GM21723 (cell line): ENCODE data around the gene MTCH1.
A peak's percentile ranks its signal among the peaks of the same experiment; 100 is the strongest.
"Not testable (repeated sequence)": the region's sequence is repeated elsewhere in the genome, so short reads cannot be mapped to it uniquely, and the experiment has no call there.

Experiments
- ATAC-seq: cut with Tn5 transposase; IDR thresholded peaks from one replicate; pipeline ENCODE4 v1.9.1; 2021; ENCODE audit warnings: mild to moderate bottlenecking, moderate library complexity; ENCODE audit not compliant: unreplicated experiment

MTCH1 gene

DNA sequence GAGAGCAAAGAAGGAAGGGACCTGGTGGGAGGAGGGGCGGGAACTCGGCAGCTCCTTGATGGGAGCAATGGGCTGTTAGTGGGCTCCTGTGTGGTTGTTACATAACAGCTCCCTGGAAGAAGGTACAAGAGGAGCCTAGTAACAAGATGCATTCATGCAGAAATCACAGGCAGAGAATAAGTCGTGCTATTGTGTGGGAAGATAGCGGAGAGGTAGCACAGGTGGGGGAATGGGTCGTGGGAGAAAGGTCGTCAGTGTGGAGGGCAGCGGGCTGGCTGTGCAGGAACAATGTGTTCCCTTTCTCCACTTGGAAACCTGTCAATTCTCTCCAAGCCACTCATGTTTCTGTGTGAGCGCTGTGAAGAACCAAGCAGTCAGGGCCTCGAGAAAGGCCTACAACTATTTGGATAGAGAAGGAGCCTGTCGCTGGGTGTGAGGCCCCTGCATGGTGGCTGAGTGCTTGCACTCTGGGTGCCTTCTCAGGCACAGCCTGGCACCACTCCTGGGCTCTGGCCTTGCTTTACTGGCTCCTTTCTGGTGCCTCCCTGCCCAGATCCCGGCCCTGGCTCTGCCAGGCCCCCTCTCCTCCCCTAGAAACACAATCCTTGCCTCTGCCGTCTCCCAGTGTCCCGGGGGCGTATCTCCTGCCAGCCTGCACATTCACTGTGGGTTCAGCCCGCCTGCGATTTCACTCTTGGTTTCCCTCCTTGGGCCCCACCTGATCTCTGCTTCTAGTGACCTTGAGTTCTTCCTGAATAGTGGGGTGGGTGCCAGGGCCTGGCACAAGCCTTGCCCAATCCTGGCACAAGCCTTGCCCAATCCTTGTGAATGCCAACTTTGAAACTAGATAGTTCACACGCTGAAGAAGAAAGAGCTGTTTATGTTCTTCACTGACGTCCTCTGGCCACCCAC, 12.1 kb upstream of the MTCH1 start:
- ATAC-seq, result no peak

- ATAC-seq, result not testable (repeated sequence)
Observed at GRCh38 chr6:36990401-36990800, 4.4 kb upstream of the MTCH1 start.

- ATAC-seq, result no peak
Observed at GRCh38 chr6:36989264-36989663, 3.3 kb upstream of the MTCH1 start.

GRCh38 chr6:36986704-36987047, 680 bp upstream of the MTCH1 start:
- peak; percentile 9 for ATAC-seq

- no peak for ATAC-seq
Observed at GRCh38 chr6:36985417-36985807, 584 bp downstream of the MTCH1 start.

DNA sequence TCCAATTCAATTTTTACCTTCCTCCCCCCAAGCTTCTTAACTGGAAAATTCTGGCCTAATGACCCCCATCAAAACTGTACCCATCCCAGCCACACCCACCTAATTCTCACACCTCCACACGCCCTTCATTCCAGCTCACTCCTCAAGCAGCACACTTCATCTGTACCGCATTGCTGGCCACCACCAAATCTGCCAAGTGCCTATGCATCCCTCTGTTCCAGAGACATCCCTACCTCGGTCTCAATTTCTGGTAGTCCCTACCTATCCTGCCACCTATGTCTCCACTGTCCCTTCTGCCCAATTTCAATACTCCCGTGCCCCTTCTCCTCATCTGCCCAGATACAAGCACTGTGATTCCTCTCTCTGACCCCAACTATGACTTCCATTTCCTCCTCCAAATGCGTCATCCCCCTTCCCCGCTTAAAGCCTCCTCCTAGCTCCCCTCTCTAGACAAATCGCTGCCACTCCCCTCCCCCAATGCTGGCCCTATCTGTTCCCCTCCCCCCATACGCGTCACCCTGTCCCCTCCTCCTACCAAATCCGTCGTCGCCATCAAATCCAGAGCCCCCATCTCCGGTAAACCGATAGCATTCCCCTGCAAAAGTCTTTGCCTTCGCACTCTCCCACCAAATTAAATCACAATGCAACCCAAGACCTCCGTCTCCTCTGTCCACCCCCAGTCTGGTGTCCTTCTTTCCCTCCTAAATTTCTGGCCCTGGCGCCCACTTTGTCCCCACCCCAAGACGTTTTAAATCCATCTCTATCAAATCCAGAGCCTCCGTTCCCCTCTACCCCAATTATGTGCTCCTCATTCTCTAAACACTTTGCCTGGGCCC, 1.2 kb downstream of the MTCH1 start:
- ATAC-seq, result no peak

DNA sequence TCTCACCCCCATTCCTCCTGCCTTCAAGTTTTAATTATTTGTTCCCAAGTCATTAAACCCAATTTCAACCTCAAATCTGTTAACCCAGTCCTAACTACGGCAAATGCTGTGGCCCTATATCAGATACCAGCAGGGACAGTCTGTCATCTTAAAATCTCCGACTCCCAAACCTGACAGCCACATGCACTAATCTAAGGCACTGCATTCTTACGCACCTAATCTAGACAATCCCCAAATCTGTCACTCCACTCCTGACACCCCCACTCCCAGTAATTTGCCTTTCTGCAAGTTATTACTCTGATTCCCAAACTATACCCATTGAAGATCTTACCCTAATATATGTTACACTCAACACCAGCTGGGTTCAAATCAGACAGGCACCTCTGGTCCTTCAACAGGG, 2.5 kb downstream of the MTCH1 start:
- no peak for ATAC-seq

DNA sequence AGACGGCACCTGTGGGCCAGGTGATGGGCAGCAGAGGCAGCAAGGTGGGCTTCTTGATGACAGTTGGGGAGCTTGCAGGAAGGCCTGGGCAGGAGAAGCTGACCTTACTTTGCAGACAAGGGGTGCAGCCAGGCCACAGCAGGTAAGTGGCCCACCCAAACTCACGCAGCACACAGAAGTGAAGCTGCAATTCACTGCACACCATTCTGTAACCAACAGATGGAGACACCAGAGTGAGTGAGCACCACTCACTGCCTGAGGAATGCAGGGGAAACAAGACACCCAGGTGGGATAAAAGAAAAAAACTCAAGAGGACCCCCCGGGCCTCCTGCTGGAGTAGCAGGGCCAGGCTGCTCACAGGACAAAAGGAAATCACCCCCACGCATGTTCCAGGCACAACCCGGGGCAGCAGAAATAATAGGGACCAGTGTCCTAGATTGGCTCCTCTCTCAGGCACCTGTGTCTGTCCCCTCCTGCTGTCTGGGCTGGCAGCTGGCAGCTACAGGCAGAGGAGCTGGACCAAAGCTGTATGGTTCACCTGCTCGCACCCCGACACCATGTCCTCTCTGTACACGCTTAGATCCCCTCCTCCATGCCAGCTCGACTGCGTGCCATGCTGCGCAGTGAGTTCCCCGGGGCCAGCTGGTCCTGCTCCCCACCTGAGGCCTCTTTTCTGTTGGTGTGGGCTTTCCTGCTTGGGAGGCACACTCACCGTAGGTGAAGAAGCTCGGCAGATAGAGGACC, 4.9 kb downstream of the MTCH1 start:
- no peak for ATAC-seq

DNA sequence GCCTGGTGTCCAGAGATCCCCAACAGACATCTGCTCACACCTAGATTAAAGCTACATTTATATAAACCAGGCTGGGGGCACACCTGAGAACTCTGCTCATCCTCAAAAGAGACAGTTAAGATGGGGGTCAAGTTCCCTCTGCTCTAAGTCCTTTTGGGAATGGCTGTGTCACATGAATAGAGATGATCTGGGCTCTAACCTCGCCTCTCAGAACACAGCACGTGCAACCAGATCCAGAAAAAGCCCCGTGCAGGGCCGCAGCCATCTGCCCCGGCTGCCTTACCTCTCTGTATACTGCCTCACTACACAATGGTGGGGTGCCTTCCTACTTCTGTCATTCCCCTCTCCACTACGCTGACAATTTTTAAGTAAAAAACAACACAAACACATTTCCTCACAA, 5.9 kb downstream of the MTCH1 start:
- no peak for ATAC-seq

- ATAC-seq, result no peak
Observed at GRCh38 chr6:36979347-36979742, 6.7 kb downstream of the MTCH1 start.

DNA sequence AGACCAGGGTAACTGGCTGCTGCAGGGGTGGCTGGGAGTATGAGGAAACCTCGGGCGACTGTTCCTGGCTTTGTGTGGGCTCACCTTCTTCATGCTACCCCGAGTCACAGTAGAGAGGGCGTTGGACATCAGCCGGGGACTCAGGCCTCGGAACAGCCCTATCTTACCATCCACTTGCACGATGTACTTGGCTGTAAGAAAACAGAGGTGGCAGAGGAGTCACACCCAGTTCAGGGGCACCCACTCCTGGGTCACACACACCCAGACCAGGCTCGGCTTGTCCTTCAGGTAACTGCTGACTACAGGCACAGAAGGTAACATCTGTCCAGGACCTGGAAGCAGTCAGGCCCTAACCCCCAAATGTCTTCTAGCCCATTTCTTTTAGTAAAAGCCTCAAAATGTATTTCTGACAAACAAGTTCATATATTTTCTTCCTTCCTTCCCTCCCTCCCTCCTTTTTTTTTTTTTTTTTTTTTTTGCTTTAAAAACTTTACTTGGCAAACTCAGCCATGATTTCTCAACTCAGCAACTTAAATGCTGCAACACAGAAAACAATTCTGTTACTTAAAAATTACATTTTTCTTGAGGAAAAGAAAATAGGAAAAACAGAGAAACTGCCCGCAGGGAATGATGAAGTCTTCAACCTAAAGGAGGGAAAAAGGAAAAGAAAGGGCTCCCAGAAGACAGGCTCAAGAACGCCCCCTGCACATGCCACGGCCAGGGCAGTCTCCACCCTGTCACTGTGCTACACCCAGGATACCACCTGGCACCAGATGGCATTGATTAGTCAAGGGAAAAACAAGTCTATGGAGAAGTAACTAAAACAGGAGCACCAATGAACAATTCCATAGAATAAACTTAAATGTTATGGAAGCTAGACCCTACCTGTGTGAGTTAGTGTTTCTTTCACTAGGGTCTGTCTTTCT, 7.3 kb downstream of the MTCH1 start:
- ATAC-seq, result no peak

DNA sequence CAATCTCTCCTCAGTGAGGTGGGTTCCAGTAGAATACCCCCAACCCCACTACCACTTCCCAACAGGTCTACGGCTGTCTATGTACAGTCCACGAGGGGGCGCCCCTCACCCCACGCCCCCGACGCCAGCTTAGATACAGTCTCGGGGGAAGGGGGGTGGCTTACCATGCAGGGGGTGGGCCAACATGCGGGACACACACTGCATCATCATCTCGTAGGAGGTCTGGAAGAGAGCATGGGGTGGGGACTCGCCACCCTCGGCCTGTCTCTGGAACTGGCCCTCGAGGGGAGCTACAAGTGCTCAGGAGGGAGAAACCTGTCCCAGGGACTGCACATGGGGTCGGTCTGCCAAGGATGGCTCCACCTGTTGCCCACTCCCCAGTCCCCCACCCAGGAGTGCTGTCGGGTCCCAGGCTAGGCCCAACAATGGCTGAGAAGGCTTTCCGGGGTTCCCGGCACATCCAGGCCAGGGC, 8.5 kb downstream of the MTCH1 start:
- ATAC-seq, result no peak

DNA sequence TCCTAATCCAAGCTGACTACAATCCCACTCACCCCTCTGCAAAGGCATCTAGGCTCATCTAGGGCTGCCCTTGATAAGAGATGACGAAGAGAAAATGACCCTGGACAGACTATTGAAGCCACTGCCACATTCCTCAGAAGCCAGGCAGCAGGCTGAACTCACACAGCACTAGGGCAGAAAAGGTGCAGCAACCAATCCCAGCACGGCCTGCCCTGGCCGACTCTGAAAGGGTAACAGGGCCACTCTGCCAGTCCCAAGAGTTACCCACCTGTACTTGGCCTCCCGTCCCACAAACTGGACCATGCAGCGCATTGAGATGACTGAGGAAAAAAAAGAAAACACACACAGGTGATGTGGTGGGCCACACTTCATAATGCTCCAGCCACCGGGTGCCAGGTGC, 9.1 kb downstream of the MTCH1 start:
- no peak for ATAC-seq

DNA sequence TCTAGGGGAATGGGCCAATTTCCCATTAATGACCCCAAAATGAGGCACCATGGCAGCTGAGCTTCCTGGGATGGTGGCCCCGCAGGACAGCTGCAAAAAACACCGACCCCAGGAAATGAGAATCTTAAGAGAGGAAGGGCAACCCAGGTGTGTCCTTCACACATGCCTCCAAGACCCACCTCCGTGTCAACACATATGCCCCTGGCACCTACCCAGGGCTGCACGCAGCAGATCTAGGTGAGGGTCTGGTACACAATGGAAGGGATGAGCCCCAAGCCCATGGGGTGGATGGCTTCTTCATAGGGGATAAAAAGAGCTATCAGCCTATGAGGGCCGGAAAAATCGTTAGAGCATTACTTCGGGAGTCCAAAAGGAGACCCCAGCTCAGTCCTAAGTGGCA, 9.5 kb downstream of the MTCH1 start:
- ATAC-seq, result no peak

- ATAC-seq, result no peak
Observed at GRCh38 chr6:36976007-36976264, 10.1 kb downstream of the MTCH1 start.

GRCh38 chr6:36975231-36976006, 10.6 kb downstream of the MTCH1 start:
- no peak for ATAC-seq

DNA sequence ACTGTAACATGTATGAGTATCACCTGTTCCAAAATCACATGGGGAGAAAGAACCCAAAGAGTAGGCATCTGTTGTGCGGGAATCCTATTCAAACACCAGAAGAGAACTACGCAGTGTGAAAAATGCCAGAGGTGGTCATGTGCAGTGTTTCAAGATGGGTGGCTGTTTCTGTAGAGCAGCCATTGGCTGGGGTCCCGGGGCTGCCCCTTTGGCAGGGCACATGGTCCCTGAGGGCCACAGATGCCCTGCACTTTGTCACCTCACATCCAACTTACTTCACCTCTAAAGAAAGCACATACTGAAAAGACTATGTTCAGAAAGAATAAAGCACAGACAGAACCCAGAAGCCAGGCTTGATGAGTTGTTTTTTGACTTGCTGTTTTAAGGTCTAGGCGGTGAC, 12.3 kb downstream of the MTCH1 start:
- no peak for ATAC-seq

GRCh38 chr6:36973190-36973589, 12.8 kb downstream of the MTCH1 start:
- no peak for ATAC-seq

GRCh38 chr6:36971921-36972673, 13.9 kb downstream of the MTCH1 start:
- no peak for ATAC-seq
